ENCODE results near the gene MYCT1.

MYCT1 gene

GRCh38 chr6:152716322-152716721 is 18.6 kb downstream of the MYCT1 start:
- in situ Hi-C loops (cut with MboI; ENCODE audit: low pct_unique_long_range_greater_than_20kb, low sequenced_read_pairs): no loop called here
- no peak for DNase-seq

- in situ Hi-C loops (cut with MboI; ENCODE audit: low pct_unique_long_range_greater_than_20kb, low sequenced_read_pairs): no loop called here
- DNase-seq: no peak
These were observed 23.3 kb downstream of the MYCT1 start for GRCh38 chr6:152720974-152721373.

- no peak for DNase-seq
- in situ Hi-C loops (cut with MboI; ENCODE audit: low pct_unique_long_range_greater_than_20kb, low sequenced_read_pairs): no loop called here
These were observed 24.3 kb downstream of the MYCT1 start for GRCh38 chr6:152721956-152722355.

GRCh38 chr6:152723398-152723797 is 25.7 kb downstream of the MYCT1 start:
- no peak for DNase-seq
- in situ Hi-C loops (cut with MboI; ENCODE audit: low pct_unique_long_range_greater_than_20kb, low sequenced_read_pairs): no loop called here

GRCh38 chr6:152726313-152726712 is 28.6 kb downstream of the MYCT1 start:
- no peak for DNase-seq
- in situ Hi-C loops (cut with MboI; ENCODE audit: low pct_unique_long_range_greater_than_20kb, low sequenced_read_pairs): no loop called here

GRCh38 chr6:152727507-152727906 is 29.8 kb downstream of the MYCT1 start:
- DNase-seq: no peak

GRCh38 chr6:152734630-152735029 is 36.9 kb downstream of the MYCT1 start:
- in situ Hi-C loops (cut with MboI; ENCODE audit: low pct_unique_long_range_greater_than_20kb, low sequenced_read_pairs): no loop called here

More at GRCh38 chr6:152727507-152727906, 29.8 kb downstream of the MYCT1 start:
- in situ Hi-C loops (cut with MboI; ENCODE audit: low pct_unique_long_range_greater_than_20kb, low sequenced_read_pairs): no loop called here

GRCh38 chr6:152736687-152737273 is 39.1 kb downstream of the MYCT1 start:
- no peak for DNase-seq
- in situ Hi-C loops (cut with MboI; ENCODE audit: low pct_unique_long_range_greater_than_20kb, low sequenced_read_pairs): no loop called here

More at GRCh38 chr6:152734630-152735029, 36.9 kb downstream of the MYCT1 start:
- no peak for DNase-seq

GRCh38 chr6:152745509-152746171 is 47.9 kb downstream of the MYCT1 start:
- no peak for DNase-seq
- in situ Hi-C loops (cut with MboI; ENCODE audit: low pct_unique_long_range_greater_than_20kb, low sequenced_read_pairs): no loop called here

GRCh38 chr6:152746172-152746553 is 48.5 kb downstream of the MYCT1 start:
- no peak for DNase-seq

GRCh38 chr6:152748843-152749242 is 51.1 kb downstream of the MYCT1 start:
- in situ Hi-C loops (cut with MboI; ENCODE audit: low pct_unique_long_range_greater_than_20kb, low sequenced_read_pairs): no loop called here
- DNase-seq: peak; percentile 44

More at GRCh38 chr6:152746172-152746553, 48.5 kb downstream of the MYCT1 start:
- in situ Hi-C loops (cut with MboI; ENCODE audit: low pct_unique_long_range_greater_than_20kb, low sequenced_read_pairs): no loop called here

- in situ Hi-C loops (cut with MboI; ENCODE audit: low pct_unique_long_range_greater_than_20kb, low sequenced_read_pairs): no loop called here
- DNase-seq: no peak
These were observed 51.6 kb downstream of the MYCT1 start for GRCh38 chr6:152749336-152749735.

GRCh38 chr6:152750694-152751093 is 53.0 kb downstream of the MYCT1 start, which contains the start of gene VIP:
VIP (plus strand) TSS chr6:152750797; CDS start chr6:152752178, 1,381 bp downstream.
- in situ Hi-C loops (cut with MboI; ENCODE audit: low pct_unique_long_range_greater_than_20kb, low sequenced_read_pairs): no loop called here
- peak; percentile 8 for DNase-seq

GRCh38 chr6:152765331-152765730 is 67.6 kb downstream of the MYCT1 start:
- in situ Hi-C loops (cut with MboI; ENCODE audit: low pct_unique_long_range_greater_than_20kb, low sequenced_read_pairs): no loop called here
- no peak for DNase-seq

GRCh38 chr6:152769159-152769558 is 71.5 kb downstream of the MYCT1 start:
- no peak for DNase-seq
- in situ Hi-C loops (cut with MboI; ENCODE audit: low pct_unique_long_range_greater_than_20kb, low sequenced_read_pairs): no loop called here

- in situ Hi-C loops (cut with MboI; ENCODE audit: low pct_unique_long_range_greater_than_20kb, low sequenced_read_pairs): no loop called here
- no peak for DNase-seq
These were observed 72.3 kb downstream of the MYCT1 start for GRCh38 chr6:152769993-152770392.

GRCh38 chr6:152771061-152771687 is 73.5 kb downstream of the MYCT1 start:
- in situ Hi-C loops (cut with MboI; ENCODE audit: low pct_unique_long_range_greater_than_20kb, low sequenced_read_pairs): no loop called here
- DNase-seq: no peak
